Measurements from ENCODE around the gene KANSL1L.

Gene KANSL1L

GRCh38 chr2:209986415-209986814, 184.8 kb downstream of the KANSL1L start:
- peak overlapping the region; percentile 56 for H3K4me3 ChIP-seq (ENCODE audit: low read depth, low read length)
- TF ChIP-seq CTCF (IDR thresholded peaks at IDR 0.05; ENCODE audit: low read depth, low read length) (no peak), POLR2A (IDR thresholded peaks at IDR 0.05; ENCODE audit: extremely low read depth, insufficient read length) (no peak), MYC (IDR thresholded peaks at IDR 0.05; ENCODE audit: low read depth, low read length) (no peak), MAX (IDR thresholded peaks at IDR 0.05; ENCODE audit: low read depth, low read length) (no peak)
- peak; percentile 80 for DNase-seq (ENCODE audit: low read depth)

GRCh38 chr2:209985874-209986273, 185.3 kb downstream of the KANSL1L start:
- DNase-seq (ENCODE audit: low read depth): peak; percentile 91

GRCh38 chr2:209984291-209984690, 186.9 kb downstream of the KANSL1L start:
- H3K4me3 ChIP-seq (ENCODE audit: low read depth, low read length): no peak overlapping the region
- no peak for DNase-seq (ENCODE audit: low read depth)
- no peak for TF ChIP-seq MYC (IDR thresholded peaks at IDR 0.05; ENCODE audit: low read depth, low read length)
- no peak for TF ChIP-seq MAX (IDR thresholded peaks at IDR 0.05; ENCODE audit: low read depth, low read length)
- TF ChIP-seq POLR2A (IDR thresholded peaks at IDR 0.05; ENCODE audit: extremely low read depth, insufficient read length): no peak
- no peak for TF ChIP-seq CTCF (IDR thresholded peaks at IDR 0.05; ENCODE audit: low read depth, low read length)

More at GRCh38 chr2:209985874-209986273, 185.3 kb downstream of the KANSL1L start:
- TF ChIP-seq MAX (IDR thresholded peaks at IDR 0.05; ENCODE audit: low read depth, low read length) (no peak), MYC (IDR thresholded peaks at IDR 0.05; ENCODE audit: low read depth, low read length) (no peak), POLR2A (IDR thresholded peaks at IDR 0.05; ENCODE audit: extremely low read depth, insufficient read length) (peak; percentile 22), CTCF (IDR thresholded peaks at IDR 0.05; ENCODE audit: low read depth, low read length) (no peak)
- peak overlapping the region; percentile 56 for H3K4me3 ChIP-seq (ENCODE audit: low read depth, low read length)

- no peak overlapping the region for H3K4me3 ChIP-seq (ENCODE audit: low read depth, low read length)
- peak; percentile 69 for DNase-seq (ENCODE audit: low read depth)
- TF ChIP-seq CTCF (IDR thresholded peaks at IDR 0.05; ENCODE audit: low read depth, low read length) (peak; percentile 7), MYC (IDR thresholded peaks at IDR 0.05; ENCODE audit: low read depth, low read length) (no peak), MAX (IDR thresholded peaks at IDR 0.05; ENCODE audit: low read depth, low read length) (no peak), POLR2A (IDR thresholded peaks at IDR 0.05; ENCODE audit: extremely low read depth, insufficient read length) (no peak)
Observed at GRCh38 chr2:209977386-209978239, 193.6 kb downstream of the KANSL1L start.

GRCh38 chr2:209976698-209977385, 194.4 kb downstream of the KANSL1L start:
- DNase-seq (ENCODE audit: low read depth): no peak
- no peak for TF ChIP-seq MYC (IDR thresholded peaks at IDR 0.05; ENCODE audit: low read depth, low read length)
- TF ChIP-seq MAX (IDR thresholded peaks at IDR 0.05; ENCODE audit: low read depth, low read length): no peak
- no peak for TF ChIP-seq CTCF (IDR thresholded peaks at IDR 0.05; ENCODE audit: low read depth, low read length)
- TF ChIP-seq POLR2A (IDR thresholded peaks at IDR 0.05; ENCODE audit: extremely low read depth, insufficient read length): no peak
- H3K4me3 ChIP-seq (ENCODE audit: low read depth, low read length): no peak overlapping the region

Measured in NB4 (cell line).